Mammary epithelial cell (primary cell): ENCODE measurements around the gene NRIP3.

Source experiments
- EZH2 ChIP-seq: IDR thresholded peaks from 2 replicates; pipeline ENCODE4 v1.6.1; 2012; ENCODE audit warnings: low read length, inconsistent platforms, borderline replicate concordance
- TF ChIP-seq, protein P1 (sequence below), 2 donors: IDR thresholded peaks in 1 of 2; conservative IDR thresholded peaks in 1 of 2; 2 replicates each; pipeline ENCODE4 v1.5.1; 2011 to 2012; ENCODE audit warnings: inconsistent platforms in 2 of 2, low read length in 2 of 2, mild to moderate bottlenecking in 2 of 2, control low read depth in 1 of 2, low read depth in 1 of 2; ENCODE audit not compliant: insufficient read depth in 1 of 2; ENCODE audit errors: extremely low read depth in 1 of 2

GRCh38 chr11:9046481-9046880 lies 42.7 kb upstream of the NRIP3 start:
- TF ChIP-seq, protein P1, sequence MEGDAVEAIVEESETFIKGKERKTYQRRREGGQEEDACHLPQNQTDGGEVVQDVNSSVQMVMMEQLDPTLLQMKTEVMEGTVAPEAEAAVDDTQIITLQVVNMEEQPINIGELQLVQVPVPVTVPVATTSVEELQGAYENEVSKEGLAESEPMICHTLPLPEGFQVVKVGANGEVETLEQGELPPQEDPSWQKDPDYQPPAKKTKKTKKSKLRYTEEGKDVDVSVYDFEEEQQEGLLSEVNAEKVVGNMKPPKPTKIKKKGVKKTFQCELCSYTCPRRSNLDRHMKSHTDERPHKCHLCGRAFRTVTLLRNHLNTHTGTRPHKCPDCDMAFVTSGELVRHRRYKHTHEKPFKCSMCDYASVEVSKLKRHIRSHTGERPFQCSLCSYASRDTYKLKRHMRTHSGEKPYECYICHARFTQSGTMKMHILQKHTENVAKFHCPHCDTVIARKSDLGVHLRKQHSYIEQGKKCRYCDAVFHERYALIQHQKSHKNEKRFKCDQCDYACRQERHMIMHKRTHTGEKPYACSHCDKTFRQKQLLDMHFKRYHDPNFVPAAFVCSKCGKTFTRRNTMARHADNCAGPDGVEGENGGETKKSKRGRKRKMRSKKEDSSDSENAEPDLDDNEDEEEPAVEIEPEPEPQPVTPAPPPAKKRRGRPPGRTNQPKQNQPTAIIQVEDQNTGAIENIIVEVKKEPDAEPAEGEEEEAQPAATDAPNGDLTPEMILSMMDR (conservative IDR thresholded peaks at IDR 0.05 in 1 of 2, IDR thresholded peaks at IDR 0.05 in 1 of 2; ENCODE audit: extremely low read depth in 1 of 2, insufficient read depth in 1 of 2, low read depth in 1 of 2, low read length in 2 of 2) = no peak
- TF ChIP-seq EZH2 = no peak
